Measurements from ENCODE around the gene ATP5F1E.

DNA sequence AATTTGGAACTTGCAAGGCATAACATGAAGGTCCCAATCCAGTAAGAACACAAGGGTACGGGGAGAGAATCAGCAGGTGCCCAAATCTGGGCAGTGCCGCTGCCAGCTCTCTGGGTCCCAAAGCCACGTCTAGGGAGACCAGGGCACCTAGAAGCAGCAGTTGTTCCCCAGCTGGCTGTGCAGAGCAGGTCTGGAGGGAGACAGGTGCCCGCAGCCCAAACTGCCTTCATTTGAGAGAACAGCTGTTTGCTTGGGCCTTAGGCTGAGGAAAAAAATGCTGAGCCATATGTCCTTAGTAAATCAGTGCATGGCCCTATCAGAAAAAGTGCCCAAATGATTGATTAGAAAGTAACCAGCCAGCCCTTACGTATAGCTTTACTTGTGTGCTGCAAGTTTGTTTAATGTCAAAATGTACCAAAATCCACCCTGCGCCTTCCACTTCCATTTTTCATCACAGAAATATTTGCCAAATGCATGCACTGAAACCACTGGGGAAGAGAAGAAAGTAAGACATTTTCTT is 19.6 kb upstream of the ATP5F1E start:
- TF ChIP-seq CTCF (conservative IDR thresholded peaks at IDR 0.05; ENCODE audit: low read depth in 2 of 2) = no peak
- no peak for TF ChIP-seq POLR2AphosphoS5 (IDR thresholded peaks at IDR 0.05; ENCODE audit: low read depth)
- TF ChIP-seq EZH2phosphoT487 (IDR thresholded peaks at IDR 0.05; ENCODE audit: unreplicated experiment) = no peak
- no peak for TF ChIP-seq JUNB (IDR thresholded peaks at IDR 0.05; ENCODE audit: unreplicated experiment)
- no peak for TF ChIP-seq EZH2 (IDR thresholded peaks at IDR 0.05; ENCODE audit: low read depth, unreplicated experiment)
- no peak for TF ChIP-seq CREB1 (CRISPR knock-in tag; IDR thresholded peaks at IDR 0.05; ENCODE audit: low read depth)
- no peak for TF ChIP-seq NANOG (IDR thresholded peaks at IDR 0.05; ENCODE audit: borderline replicate concordance)
- TF ChIP-seq, protein P1, sequence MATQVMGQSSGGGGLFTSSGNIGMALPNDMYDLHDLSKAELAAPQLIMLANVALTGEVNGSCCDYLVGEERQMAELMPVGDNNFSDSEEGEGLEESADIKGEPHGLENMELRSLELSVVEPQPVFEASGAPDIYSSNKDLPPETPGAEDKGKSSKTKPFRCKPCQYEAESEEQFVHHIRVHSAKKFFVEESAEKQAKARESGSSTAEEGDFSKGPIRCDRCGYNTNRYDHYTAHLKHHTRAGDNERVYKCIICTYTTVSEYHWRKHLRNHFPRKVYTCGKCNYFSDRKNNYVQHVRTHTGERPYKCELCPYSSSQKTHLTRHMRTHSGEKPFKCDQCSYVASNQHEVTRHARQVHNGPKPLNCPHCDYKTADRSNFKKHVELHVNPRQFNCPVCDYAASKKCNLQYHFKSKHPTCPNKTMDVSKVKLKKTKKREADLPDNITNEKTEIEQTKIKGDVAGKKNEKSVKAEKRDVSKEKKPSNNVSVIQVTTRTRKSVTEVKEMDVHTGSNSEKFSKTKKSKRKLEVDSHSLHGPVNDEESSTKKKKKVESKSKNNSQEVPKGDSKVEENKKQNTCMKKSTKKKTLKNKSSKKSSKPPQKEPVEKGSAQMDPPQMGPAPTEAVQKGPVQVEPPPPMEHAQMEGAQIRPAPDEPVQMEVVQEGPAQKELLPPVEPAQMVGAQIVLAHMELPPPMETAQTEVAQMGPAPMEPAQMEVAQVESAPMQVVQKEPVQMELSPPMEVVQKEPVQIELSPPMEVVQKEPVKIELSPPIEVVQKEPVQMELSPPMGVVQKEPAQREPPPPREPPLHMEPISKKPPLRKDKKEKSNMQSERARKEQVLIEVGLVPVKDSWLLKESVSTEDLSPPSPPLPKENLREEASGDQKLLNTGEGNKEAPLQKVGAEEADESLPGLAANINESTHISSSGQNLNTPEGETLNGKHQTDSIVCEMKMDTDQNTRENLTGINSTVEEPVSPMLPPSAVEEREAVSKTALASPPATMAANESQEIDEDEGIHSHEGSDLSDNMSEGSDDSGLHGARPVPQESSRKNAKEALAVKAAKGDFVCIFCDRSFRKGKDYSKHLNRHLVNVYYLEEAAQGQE (IDR thresholded peaks at IDR 0.05; ENCODE audit: unreplicated experiment) = no peak
- no peak for TF ChIP-seq ZNF114 (CRISPR knock-in tag; IDR thresholded peaks at IDR 0.05)
